Transverse colon (tissue), 4 donors: ENCODE data around the gene MAPKAP1.

Source experiments
- EP300 ChIP-seq: sonication (generic); formaldehyde crosslinking; IDR thresholded peaks from one replicate; pipeline ENCODE4 v1.6.1; 2017; ENCODE audit warnings: antibody characterized with exemption, low read depth
- POLR2A ChIP-seq: fragments of 450-650 bp; IDR thresholded peaks from one replicate; pipeline ENCODE4 v1.6.1; 2016; ENCODE audit warnings: antibody characterized with exemption, mild to moderate bottlenecking, moderate library complexity
- POLR2AphosphoS5 ChIP-seq, 3 donors: sonication (generic); formaldehyde crosslinking; IDR thresholded peaks; one replicate each; pipeline ENCODE4 v1.6.1; 2016; ENCODE audit warnings: antibody characterized with exemption in 3 of 3
- TF ChIP-seq, protein P1 (sequence below), 5 experiments: fragments of 200-600 bp in 3 of 5; fragments of 450-650 bp in 2 of 5; sonication (generic) in 3 of 5; IDR thresholded peaks; 1 replicate in 2 of 5; 2 replicates in 3 of 5; pipeline ENCODE4 v1.5.1; 2016 to 2017; ENCODE audit warnings: antibody characterized with exemption in 5 of 5, inconsistent platforms in 3 of 5, mild to moderate bottlenecking in 2 of 5, moderate library complexity in 1 of 5

- TF ChIP-seq POLR2A (no peak), POLR2AphosphoS5 (IDR thresholded peaks at IDR 0.05) (no peak), EP300 (no peak)
- TF ChIP-seq, protein P1, sequence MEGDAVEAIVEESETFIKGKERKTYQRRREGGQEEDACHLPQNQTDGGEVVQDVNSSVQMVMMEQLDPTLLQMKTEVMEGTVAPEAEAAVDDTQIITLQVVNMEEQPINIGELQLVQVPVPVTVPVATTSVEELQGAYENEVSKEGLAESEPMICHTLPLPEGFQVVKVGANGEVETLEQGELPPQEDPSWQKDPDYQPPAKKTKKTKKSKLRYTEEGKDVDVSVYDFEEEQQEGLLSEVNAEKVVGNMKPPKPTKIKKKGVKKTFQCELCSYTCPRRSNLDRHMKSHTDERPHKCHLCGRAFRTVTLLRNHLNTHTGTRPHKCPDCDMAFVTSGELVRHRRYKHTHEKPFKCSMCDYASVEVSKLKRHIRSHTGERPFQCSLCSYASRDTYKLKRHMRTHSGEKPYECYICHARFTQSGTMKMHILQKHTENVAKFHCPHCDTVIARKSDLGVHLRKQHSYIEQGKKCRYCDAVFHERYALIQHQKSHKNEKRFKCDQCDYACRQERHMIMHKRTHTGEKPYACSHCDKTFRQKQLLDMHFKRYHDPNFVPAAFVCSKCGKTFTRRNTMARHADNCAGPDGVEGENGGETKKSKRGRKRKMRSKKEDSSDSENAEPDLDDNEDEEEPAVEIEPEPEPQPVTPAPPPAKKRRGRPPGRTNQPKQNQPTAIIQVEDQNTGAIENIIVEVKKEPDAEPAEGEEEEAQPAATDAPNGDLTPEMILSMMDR (IDR thresholded peaks at IDR 0.05) = no peak
Observed at GRCh38 chr9:125422853-125423252, 284.2 kb downstream of the MAPKAP1 start.
